Activated CD8-positive, alpha-beta memory T cell treated with anti-CD3 and anti-CD28 coated beads for 24 hours (primary cell): ENCODE data around the gene IMPA2.

Experiments used
- DNase-seq: peaks from one replicate; pipeline ENCODE4 v3.0.0-alpha.2; 2020

IMPA2 gene

DNA sequence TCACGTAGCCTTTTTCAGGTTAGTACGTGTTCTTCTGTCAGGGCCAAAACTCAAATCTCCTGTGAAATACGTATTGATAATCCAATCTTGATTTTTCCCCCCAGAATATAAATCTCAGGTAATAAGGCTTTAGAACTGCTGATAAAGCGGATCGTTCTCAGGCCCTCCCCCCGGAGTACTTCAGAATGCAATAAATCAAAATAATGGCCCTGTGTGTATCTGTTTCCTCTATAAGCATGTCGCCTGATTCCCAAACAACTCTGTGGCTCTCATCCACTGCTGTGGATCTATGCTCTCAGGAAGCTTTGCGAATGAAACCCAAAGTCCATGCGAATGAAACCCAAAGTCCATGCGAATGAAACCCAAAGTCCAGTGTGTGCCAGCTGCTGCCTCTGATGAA, 49.4 kb downstream of the IMPA2 start:
- DNase-seq: no peak

DNA sequence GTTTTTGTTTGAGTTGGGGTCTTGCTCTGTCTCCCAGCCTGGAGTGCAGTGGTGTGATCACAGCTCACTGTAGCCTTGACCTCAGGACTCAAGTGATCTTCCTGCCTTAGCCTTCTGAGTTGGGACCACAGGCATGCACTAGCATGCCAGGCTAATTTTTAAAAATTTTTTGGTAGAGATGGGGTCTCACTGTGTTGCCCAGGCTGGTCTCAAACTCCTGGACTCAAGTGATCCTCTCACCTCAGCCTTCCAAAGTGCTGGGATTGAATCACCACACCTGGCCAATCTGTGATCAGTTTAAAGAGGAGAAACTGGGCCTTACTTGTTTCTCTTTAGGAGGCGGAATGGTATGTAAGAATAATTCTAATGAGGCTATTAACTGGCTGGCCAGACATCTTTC, 49.9 kb downstream of the IMPA2 start:
- DNase-seq: peak; percentile 9

DNA sequence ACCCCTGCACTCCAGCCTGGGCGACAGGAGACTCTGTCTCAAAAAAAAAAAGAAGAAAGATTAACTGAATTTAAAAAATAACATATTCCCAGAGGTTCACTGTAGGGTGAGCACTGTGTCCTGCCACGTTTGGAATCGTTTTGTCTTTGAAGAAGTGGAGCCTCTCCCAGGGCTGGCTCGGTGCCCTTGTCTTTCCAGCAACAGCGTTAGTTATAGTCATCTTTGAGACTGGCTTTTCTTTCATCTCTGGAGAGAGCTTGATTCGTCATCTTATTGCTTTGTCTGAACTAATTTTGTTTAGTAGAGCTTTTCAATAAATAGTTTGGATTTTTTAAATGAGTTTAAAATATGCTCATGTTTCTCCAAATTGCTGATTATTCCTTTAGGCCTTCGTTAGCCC, 50.5 kb downstream of the IMPA2 start:
- no peak for DNase-seq

DNA sequence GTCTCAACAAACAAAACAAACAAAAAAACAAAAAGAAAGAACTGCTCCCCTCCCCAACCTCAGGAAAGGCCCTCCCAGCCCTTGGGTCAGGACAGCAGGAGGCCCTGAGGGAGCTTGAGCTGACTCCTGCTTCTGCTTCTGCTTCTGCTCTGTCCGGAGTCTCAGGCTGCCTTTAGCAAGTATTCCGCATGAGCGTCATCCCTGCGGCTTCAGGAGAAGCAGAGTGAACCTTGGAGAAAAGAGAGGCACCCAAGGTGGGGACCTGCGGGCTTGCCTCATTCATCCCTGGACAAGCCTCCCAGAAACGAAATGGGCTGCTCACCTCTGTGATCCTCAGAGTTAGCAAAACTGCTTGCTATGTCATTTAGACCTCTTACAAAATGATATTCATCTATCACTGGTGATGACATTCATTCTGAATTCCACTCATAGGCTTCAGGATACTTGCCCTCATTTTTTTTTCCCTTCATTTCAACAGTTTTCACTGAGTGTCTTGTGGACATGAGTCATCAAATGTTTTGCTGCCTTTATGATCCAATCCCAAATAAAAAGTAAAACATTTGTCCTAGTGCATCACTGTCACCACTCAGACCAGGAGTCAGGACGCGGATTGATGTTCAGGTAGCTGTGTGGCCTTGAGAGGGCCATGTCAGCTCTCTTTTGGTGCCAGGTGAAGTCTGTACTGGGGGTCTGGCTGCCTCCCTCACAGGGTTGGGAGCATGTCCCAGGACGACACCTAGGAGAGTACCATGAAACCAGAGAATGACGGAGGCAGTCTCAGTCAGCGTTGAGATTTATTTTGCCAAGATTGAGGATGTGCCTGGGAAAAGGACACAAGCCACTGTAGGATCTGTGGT, 51.7 kb downstream of the IMPA2 start:
- DNase-seq: peak; percentile 11

DNA sequence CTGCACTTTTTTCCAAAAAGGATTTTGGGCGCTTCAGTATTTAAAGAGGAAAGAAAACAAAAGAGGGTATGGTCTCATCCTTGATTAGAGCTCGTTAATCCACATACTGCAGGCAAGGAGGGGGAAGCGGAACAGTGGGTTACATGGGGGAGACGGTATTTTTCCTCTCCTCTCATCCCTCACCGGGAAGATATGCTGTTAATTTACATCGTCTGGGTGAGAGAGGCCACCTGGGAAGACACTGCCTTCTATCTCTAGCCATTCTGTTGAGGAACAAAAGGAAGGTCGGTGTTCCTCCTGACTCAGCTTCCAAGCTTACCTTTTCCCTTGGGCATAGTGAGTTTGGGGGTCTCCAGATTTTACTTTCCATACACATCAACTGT, 52.3 kb downstream of the IMPA2 start:
- DNase-seq: peak; percentile 7

DNA sequence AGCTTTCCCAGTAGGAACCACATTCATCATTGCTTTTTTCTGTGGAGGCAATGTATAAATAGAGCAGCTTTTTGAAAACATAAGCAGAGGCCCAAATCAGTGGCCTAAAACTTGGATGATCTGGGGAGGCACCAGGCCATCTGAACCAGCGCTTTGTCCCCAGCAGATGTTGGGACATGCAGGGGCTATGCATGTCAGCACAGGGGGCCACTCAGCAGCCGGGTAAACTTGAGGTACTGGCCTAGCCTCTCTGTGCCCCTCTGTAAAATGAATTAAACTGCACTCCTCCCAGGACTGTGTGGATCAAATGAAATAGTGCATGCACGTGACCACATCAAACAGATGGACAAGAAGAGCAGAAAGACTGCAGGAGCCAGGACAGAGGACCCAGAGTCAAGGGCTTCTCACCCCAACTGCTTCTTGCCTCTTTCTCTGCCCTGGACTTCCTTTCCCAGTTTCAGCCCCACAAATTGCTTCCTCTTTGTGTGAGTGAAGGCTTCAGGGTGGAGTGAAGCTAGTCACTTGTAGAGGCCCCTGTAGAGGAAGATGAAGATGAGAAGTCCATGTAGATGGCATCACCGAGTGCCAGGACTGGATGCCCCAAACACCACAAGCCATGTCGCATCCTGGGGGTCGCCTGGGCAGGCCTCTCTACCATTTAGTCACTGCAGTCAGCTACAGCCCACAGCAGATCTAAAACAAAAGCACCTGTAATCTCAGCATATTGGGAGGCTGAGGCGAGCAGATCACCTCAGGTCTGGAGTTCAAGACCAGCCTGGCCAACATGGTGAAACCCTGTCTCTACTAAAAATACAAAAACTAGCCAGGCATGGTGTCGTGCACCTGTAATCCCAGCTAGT, 53.2 kb downstream of the IMPA2 start:
- DNase-seq: peak; percentile 47

DNA sequence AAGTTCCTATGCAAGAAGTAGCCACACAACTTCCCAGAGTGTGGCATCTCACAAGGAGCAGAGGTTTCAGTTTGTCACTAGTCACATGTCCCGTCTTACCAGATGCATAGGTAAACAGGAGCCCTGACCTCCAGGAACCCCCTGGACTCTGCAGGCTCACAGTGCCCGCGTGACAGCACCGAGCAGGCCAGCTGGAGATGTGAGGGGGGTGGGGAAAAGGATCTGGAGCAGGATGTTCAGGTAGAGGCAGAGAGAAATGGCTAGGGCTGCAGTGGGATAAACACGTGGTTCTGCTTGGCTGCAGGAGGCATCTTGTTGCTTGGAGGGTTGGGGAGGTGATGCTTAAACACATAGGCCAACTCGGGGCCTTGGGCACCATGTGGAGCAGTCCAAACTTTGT, 54.2 kb downstream of the IMPA2 start:
- DNase-seq: peak; percentile 41

DNA sequence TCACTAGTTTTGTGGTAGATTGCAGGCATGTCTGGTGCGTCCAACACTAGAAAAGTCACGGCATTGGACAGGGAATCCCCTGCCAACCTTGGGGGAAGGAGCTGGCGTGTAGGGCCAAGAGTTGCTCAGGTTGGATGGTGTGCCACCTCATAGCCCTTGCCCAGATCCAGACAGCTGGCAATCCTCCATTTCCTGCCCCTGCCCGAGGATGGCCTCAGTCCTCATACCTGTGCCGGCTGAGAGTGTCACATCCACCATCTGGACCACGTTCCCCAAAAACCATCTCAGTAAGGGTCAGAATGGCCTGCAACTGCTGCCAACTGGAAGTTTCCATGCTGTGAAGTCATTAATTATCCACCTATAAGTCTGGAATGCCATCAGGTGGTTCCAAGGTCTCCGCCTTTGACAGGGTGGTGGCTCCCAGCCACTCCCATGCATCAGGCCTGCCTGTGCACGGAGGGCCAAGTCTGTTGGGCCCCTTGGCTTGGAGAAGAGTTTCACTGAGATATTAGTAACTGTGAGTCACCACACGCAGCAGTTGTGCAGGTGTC, 55.0 kb downstream of the IMPA2 start:
- DNase-seq: peak; percentile 47

DNA sequence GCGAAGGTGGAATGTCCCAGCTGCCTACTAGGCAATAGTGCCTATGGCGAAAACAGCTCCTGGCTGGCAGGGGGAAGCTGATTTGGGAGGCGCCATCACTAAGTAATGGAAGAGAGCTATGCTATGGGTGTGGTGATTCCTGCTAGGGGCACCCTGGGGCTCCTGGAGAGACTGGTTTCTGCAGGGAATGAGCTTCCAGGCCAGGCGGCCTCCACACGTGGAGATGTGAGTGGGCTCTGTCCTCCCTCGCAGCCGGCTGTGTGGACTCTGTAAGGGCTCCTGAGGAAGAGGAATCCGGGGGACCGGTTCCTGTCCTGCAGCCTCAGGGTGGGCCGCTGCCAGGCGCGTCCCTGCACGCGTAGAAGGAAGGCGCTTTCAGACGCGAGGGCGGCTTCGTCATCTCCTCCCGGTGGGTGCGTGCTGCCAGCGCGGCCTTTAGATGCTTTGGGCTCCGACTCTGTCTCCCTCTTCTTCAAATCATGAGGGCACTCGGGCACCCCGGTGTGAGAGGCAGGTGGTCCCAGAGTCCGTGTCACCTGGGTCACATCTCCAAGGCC, 56.9 kb downstream of the IMPA2 start:
- peak; percentile 78 for DNase-seq

DNA sequence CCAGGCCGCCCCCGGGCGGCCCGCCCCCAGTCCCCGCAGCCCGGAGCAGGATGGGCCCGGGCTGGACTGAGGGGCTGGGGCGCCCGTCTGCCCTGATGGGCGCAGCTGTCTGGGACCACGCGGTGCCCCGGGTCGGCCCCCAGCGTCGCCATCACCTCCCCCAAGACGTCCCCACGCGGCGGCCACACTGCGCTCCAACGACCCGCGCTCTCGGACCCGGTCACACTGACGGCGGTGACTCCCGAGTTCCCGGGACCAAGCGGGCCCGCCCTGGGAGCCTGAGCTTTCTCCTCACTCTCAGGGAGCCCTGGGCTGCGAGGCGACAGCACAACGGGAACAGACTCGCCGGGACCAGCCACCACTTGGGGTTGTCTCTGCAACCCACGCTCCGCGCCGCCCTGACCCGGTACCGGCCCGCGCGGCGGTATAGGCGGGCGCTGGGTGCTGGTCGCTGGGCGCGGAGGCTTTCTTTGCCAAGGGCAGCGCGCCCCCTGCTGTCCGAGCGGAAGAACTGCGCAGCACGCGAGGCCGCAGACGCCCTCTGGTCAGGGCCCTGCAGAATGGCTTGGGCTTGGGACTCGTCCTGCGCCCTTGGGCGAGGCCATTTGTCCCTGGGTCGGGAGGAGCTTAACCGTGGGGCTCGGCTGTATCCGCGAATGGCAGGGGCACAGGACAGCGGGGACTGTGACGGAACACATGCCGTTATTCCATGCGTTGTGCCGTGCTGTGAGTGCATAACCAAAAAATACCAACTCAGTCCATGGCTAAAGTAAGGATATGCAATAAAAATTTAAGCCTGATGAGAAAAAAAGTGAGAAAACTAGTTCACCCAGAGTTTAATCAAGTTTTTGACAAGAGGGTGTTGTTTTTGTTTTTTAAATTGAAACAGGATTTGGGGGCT, 57.6 kb downstream of the IMPA2 start:
- peak; percentile 92 for DNase-seq

DNA sequence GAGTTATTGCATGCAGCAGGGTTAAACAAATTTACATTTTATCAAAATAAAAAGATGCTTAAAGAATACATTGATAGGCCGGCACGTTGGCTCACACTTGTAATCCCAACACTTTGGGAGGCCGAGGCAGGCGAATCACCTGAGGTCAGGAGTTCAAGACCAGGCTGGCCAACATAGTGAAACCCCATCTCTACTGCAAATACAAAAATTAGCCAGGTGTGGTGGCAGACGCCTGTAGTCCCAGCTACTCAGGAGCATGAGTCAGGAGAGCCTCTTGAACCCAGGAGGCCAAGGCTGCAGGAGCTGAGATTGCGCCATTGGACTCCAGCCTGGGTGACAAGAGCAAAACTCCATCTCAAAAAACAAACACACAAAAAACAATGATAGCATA, 58.2 kb downstream of the IMPA2 start:
- DNase-seq: peak; percentile 28

DNA sequence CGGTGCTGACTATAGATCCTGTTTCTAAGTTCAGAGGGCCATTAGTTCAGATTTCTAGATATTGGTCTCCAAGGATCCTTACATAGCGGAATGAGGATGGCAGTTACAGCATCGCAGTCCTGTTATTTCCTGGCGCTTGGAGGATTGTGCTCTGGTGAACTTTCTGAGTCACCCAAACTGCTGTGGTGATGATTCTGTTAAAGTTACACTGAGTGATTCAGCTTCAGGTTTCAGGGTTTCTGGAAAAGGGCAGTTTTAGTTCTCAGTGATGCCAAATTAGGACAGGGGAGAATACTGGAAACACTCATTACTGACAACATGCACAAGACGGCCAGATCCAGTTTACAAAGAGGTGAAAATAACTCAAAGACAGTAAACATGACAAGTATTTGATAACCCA, 60.3 kb downstream of the IMPA2 start:
- no peak for DNase-seq

DNA sequence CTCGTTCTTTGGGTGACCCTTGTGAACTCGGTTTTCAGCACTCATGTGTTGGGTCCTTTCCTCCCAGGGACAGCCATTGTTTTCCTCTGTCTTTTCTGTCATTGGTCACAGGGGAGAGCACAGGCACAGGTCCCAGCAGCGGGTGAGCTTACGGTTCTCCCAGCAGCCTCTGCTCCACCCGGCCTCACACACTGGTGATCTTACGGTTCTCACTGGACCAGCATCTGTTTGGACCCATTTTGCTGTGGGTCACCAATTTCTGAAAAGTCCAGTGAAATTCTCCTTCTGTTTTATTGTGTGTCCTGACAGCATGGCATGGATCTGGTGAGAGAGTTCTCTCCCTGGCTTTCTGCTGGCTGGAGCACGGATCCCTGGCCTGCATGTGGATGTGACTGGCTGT, 62.5 kb downstream of the IMPA2 start:
- no peak for DNase-seq

DNA sequence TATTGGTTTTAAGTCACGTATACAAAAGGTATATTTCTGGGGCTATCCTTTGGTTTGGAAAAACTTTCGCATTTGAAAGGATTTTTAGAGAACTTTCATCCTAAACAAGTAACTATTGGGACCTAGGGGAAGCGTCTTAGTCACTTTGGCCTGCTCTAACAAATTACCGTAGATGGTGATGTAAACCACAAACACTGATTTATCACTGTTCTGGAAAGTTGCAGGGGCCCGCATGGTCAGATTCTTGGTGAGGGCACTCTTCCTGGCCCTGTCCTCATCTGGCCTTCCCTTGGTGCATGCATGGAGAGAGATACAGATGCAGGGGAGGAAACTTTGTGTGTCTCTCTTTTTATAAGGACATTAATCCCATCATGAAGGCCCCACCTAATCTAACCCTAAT, 63.3 kb downstream of the IMPA2 start:
- no peak for DNase-seq

DNA sequence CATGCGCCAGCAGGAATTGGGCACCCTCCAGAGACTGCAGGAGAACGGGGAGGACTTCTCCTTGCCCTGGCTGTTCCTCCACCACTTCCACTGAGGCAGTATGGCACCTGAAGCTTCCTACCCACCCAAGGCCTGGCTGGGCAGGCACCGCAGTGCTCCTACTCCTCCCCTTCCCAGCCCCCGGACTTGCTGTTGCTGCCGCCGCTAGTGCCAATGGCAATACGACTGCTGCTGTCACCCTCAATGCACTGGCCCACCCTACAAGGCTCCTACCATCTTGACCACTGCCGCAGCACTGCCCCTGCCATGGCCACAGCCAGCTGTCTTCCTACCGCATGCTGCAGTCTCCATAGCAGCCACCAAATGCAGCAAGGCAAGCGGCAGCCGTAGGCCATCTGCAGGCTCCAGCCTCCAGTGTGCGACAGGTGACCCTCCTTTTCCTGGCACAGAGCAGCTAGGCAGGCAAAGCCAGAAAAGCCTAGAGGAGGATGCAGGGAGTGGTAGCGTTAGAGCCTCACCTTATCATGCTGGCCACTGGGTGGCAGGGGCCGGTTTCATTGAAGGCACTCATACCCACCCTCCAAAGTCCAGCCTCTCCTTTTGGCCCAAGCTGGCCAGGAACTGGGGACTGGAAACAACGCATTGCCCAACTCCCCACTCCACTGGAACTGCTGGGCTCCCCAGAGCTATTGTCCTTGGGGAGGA, 64.9 kb downstream of the IMPA2 start:
- no peak for DNase-seq

DNA sequence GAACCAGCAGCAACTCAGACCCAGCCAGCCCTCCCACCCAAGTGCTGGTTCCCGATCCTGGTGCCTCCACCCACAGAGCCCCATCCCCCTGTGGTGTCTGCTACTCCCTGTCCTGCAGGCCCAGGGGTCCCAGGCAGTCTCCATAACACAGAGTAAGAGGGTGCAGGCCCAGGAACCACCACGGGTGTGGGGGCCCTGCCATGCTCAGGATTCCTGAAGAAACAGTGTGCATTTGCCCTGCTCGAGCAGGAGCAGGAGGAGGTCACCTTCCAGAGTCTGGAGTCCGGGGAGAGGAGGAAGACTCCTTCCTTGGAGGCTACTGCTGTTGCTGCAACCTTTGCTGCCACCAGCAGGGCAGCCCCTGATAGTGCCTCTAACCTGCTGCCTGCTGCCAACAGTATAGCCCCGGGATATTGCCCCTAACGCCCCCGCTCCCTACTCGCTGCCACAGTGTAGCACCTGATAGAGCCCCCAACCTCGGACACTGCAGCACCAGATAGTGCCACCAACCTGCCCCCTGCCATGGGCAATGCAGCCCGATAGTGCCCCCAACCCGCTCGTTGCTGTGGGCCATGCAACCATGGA, 65.5 kb downstream of the IMPA2 start:
- no peak for DNase-seq

DNA sequence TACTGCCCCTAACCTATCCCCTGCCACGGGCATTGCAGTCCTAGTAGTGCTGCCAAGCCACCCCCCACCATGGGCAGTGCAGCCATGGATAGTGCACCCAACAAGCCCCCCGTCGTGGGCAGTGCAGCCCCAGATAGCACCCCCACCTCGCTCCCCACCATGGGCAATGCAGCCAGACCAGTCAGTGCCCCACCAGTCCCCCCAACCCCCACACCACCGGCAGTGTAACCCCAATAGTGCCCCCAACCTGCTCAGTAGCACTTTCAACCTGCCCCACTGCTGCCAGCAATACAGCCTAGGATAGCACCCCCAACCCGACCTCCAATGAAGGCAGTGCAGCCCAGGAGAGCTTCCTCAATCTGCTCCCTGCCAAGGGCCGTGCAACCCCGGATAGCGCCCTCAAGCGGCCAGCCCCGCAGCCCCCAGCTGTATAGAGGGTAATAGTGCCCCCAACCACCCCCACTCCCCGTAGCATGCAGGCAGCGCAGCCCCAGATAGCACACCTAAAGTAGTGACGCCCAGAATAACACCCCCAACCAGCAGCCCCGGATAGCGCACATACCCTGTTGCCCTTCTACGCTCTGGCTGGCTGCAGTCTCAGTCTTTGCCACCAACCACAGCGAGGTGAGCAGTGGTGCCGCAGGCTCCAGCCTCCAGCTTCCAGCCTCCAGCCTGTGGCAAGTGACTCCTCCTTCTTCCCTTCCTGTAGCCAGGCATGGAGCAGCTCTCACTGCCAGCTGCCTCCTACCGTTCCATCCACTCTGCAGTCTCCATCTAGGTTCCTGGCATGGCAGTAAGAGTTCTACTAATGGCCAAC, 66.9 kb downstream of the IMPA2 start:
- DNase-seq: no peak

DNA sequence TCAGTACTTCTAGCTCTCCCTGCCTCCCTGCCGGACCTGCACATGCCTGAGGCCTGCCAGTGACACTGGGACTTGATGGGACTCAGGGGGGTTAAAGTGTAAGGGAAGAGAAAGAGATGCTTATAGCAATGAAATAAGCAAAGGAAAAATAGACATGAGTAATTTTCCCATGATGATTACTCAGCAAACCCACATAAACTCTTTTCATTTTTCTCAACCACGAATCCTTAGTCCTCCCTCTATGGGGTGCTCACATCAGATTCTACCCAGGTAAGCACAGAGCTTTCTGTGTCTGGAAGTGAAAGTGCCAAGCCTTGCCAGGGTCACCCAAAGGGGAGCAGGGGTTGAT, 67.5 kb downstream of the IMPA2 start:
- DNase-seq: no peak

DNA sequence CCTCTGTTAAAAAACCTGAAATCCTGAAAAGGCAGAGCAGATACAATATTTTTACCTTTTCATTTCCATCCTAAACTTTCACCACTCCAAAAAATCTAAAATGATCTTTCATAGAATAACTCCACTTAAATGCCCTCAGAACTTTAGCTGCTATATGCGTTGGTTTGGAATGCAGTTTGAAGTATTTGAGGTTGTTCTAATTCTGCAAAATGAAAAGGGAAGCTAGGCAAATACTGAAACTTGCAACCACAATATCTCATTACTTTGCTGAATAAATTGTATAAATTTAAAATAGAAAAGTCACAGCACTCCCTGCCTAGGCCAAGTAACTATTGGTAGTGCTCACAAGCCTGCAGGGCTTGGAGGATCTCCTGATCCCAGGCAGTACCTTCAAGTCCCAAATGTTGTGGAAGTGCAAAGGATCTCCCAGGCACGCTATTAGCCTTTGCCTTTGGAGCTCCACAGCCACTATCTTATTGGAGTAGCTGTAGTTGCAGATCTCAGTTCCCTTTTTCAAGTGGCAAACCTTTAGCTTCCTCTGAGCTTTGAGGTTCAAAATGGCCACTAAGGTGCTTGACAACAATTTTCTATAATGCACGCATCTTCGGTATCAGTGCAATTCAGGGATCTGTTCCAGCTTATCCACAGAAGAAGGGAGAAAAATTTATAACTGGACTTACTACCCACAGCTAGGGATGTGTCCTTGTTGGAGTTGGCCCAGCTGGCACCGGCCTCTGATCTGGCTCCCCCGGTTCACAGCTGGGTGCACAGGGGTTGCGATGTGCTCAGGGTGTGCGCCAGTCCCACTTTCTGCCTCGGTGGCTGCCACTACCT, 68.9 kb downstream of the IMPA2 start:
- no peak for DNase-seq

DNA sequence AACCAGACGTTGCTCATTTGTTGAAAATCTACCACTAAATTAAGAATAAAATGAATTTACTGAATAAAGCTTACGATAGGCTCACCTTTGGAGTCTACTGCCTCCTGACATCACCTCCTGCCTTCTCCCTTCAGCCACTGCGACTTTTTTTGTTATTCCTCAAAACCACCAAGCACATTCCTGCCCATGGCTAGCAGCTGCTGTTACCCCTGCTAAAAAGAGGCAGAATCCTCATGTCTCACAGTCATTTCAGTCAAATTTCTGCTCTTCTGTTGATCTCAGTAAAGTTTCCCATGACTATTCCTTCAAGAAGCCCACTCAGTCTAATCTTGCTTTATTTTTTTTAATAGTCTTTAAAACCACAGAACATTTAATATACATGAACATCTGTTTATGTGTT, 71.6 kb downstream of the IMPA2 start:
- DNase-seq: no peak
